Measurements from ENCODE around the gene ATP13A2.
"Not testable (repeated sequence)": the region's sequence is repeated elsewhere in the genome, so short reads cannot be mapped to it uniquely, and the experiment has no call there.

ATP13A2 gene

GRCh38 chr1:16979475-16980327 lies 32.0 kb downstream of the ATP13A2 start:
- no peak for DNase-seq (ENCODE audit: low spot score)

GRCh38 chr1:16978567-16979474 lies 32.9 kb downstream of the ATP13A2 start:
- no peak for DNase-seq (ENCODE audit: low spot score)

- no peak for DNase-seq (ENCODE audit: low spot score)
Observed at GRCh38 chr1:16978139-16978538, 33.6 kb downstream of the ATP13A2 start.

GRCh38 chr1:16977377-16977776 lies 34.4 kb downstream of the ATP13A2 start:
- no peak for DNase-seq (ENCODE audit: low spot score)

- no peak for DNase-seq (ENCODE audit: low spot score)
Observed at GRCh38 chr1:16976966-16977365, 34.8 kb downstream of the ATP13A2 start.

GRCh38 chr1:16975838-16976237 lies 35.9 kb downstream of the ATP13A2 start:
- no peak for DNase-seq (ENCODE audit: low spot score)

- no peak for DNase-seq (ENCODE audit: low spot score)
Observed at GRCh38 chr1:16975211-16975610, 36.5 kb downstream of the ATP13A2 start.

GRCh38 chr1:16973215-16973614 lies 38.5 kb downstream of the ATP13A2 start:
- no peak for DNase-seq (ENCODE audit: low spot score)

GRCh38 chr1:16972189-16972895 lies 39.4 kb downstream of the ATP13A2 start:
- no peak for DNase-seq (ENCODE audit: low spot score)

GRCh38 chr1:16971341-16972188 lies 40.2 kb downstream of the ATP13A2 start:
- no peak for DNase-seq (ENCODE audit: low spot score)

GRCh38 chr1:16970132-16970910 lies 41.4 kb downstream of the ATP13A2 start:
- no peak for DNase-seq (ENCODE audit: low spot score)

GRCh38 chr1:16969651-16970050 lies 42.1 kb downstream of the ATP13A2 start:
- DNase-seq (ENCODE audit: low spot score) = no peak

- no peak for DNase-seq (ENCODE audit: low spot score)
Observed at GRCh38 chr1:16969057-16969611, 42.6 kb downstream of the ATP13A2 start.

GRCh38 chr1:16968372-16968771 lies 43.4 kb downstream of the ATP13A2 start:
- no peak for DNase-seq (ENCODE audit: low spot score)

- DNase-seq (ENCODE audit: low spot score) = no peak
Observed at GRCh38 chr1:16967962-16968361, 43.8 kb downstream of the ATP13A2 start.

- DNase-seq (ENCODE audit: low spot score) = peak; percentile 62
Observed at GRCh38 chr1:16967095-16967575, 44.6 kb downstream of the ATP13A2 start.

GRCh38 chr1:16966282-16966681 lies 45.4 kb downstream of the ATP13A2 start:
- DNase-seq (ENCODE audit: low spot score) = no peak

GRCh38 chr1:16965486-16966067 lies 46.2 kb downstream of the ATP13A2 start:
- no peak for DNase-seq (ENCODE audit: low spot score)

GRCh38 chr1:16964169-16964568 lies 47.6 kb downstream of the ATP13A2 start:
- not testable (repeated sequence) for DNase-seq (ENCODE audit: low spot score)
